HCT116 (cell line): Measurements from ENCODE around the gene HMG20A. TPM values are rescaled to one million over a fixed set of nuclear protein-coding genes. Genes with fewer than 3 reads are reported as not detected.

Experiments
- ATAC-seq: fragments of 200-7000 bp; cut with Tn5 transposase; 2 replicates; pipeline ENCODE4 v1.9.1; 2020; ENCODE audit warnings: mild to moderate bottlenecking, moderate library complexity
- BruUV-seq: library from RNA; stranded (reverse); fragments of 400-500 nt; replicated peaks from 2 replicates; lab custom pipeline; 2021; lab: Mats Ljungman, UMichigan
- CTCF ChIA-PET: fragments of 300-600 bp; sonication (Branson Sonifier 250); formaldehyde crosslinking; loops from one replicate; lab custom pipeline; 2021; ENCODE audit warnings: antibody characterized with exemption; lab: Charles Lee
- POLR2A ChIA-PET: fragments of 300-600, 350-600 bp; sonication (Branson Sonifier 250); formaldehyde crosslinking; loops from one replicate; lab custom pipeline; 2021; ENCODE audit warnings: antibody characterized with exemption; lab: Charles Lee
- RAD21 ChIA-PET, 2 experiments: fragments of 300-600 bp; sonication (Branson Sonifier 250); formaldehyde crosslinking; loops; one replicate each; lab custom pipeline; 2023; ENCODE audit warnings: low total read pairs in 2 of 2; ENCODE audit not compliant: uncharacterized antibody in 2 of 2, unreplicated experiment in 2 of 2, low non-redundant PET in 1 of 2; lab: Charles Lee
- DNase-seq: peaks from one replicate; pipeline ENCODE4 v3.0.0-alpha.2; 2010; ENCODE audit warnings: low read depth, low spot score
- H2AFZ ChIP-seq: fragments of 200-600 bp; shearing (Covaris generic), sonication (generic); 2 replicates; pipeline ENCODE4 v1.6.1; 2017; ENCODE audit warnings: low read depth, mixed run types, mixed read lengths, antibody characterized with exemption, low read length; ENCODE audit not compliant: poor library complexity, severe bottlenecking
- H3K27ac ChIP-seq: 2 replicates; pipeline ENCODE4 v1.5.1; 2012; ENCODE audit warnings: low read depth, low read length
- H3K27me3 ChIP-seq: fragments of 200-600 bp; sonication (generic); 2 replicates; pipeline ENCODE4 v1.6.1; 2016; ENCODE audit warnings: mixed run types, low read length, mixed read lengths; ENCODE audit not compliant: insufficient read depth
- H3K36me3 ChIP-seq, 2 experiments: fragments of 200-500 bp in 1 of 2; fragments of 200-600 bp in 1 of 2; sonication (Bioruptor generic) in 1 of 2; sonication (generic) in 1 of 2; 2 replicates each; pipeline versions ENCODE4 v1.5.1 to v1.6.1; 2014 to 2016; ENCODE audit warnings: low read length in 2 of 2, inconsistent platforms in 1 of 2, mixed read lengths in 1 of 2, mixed run types in 1 of 2; ENCODE audit not compliant: insufficient read depth in 2 of 2, control insufficient read depth in 1 of 2
- H3K4me1 ChIP-seq, 2 experiments: fragments of 200-600 bp in 1 of 2; sonication (generic) in 1 of 2; 2 replicates each; pipeline versions ENCODE4 v1.5.1 to v1.6.1; 2012 to 2017; ENCODE audit warnings: low read length in 2 of 2, inconsistent platforms in 1 of 2, mild to moderate bottlenecking in 1 of 2, mixed read lengths in 1 of 2, mixed run types in 1 of 2, moderate library complexity in 1 of 2; ENCODE audit not compliant: insufficient read depth in 2 of 2, control insufficient read depth in 1 of 2
- H3K4me2 ChIP-seq: fragments of 200-600 bp; sonication (generic); 2 replicates; pipeline ENCODE4 v1.6.1; 2017; ENCODE audit warnings: mixed run types, low read length, mixed read lengths
- H3K4me3 ChIP-seq, 2 experiments: fragments of 200-600 bp in 1 of 2; sonication (generic) in 1 of 2; replicated peaks in 1 of 2; 2 replicates each; pipeline ENCODE4 v1.5.1; 2011 to 2016; ENCODE audit warnings: low read length in 2 of 2, control low read depth in 1 of 2, low read depth in 1 of 2, mild to moderate bottlenecking in 1 of 2, mixed read lengths in 1 of 2, mixed run types in 1 of 2
- H3K79me2 ChIP-seq: fragments of 200-600 bp; sonication (generic); 2 replicates; pipeline ENCODE4 v1.6.1; 2017; ENCODE audit warnings: mild to moderate bottlenecking, mixed run types, low read length, moderate library complexity, mixed read lengths; ENCODE audit not compliant: insufficient read depth
- H3K9ac ChIP-seq: fragments of 200-600 bp; sonication (generic); 2 replicates; pipeline ENCODE4 v1.6.1; 2016; ENCODE audit warnings: low read length, mixed read lengths
- H3K9me2 ChIP-seq: fragments of 200-600 bp; sonication (generic), shearing (Covaris generic); 2 replicates; pipeline ENCODE4 v1.6.1; 2017; ENCODE audit warnings: mixed run types, mild to moderate bottlenecking, moderate library complexity; ENCODE audit not compliant: insufficient read depth
- H3K9me3 ChIP-seq, 2 experiments: fragments of 200-500 bp in 1 of 2; fragments of 200-600 bp in 1 of 2; sonication (Bioruptor generic) in 1 of 2; sonication (generic) in 1 of 2; 2 replicates each; pipeline ENCODE4 v1.6.1; 2014 to 2017; ENCODE audit warnings: low read length in 2 of 2, mixed read lengths in 2 of 2, inconsistent platforms in 1 of 2, low read depth in 1 of 2, mild to moderate bottlenecking in 1 of 2, mixed run types in 1 of 2, moderate library complexity in 1 of 2; ENCODE audit not compliant: control insufficient read depth in 1 of 2, insufficient read depth in 1 of 2
- H4K20me1 ChIP-seq: fragments of 200-600 bp; sonication (generic), shearing (Covaris generic); 2 replicates; pipeline ENCODE4 v1.6.1; 2017; ENCODE audit warnings: mixed run types, mild to moderate bottlenecking, moderate library complexity; ENCODE audit not compliant: insufficient read depth
- EGR1 ChIP-seq: IDR thresholded peaks from 2 replicates; pipeline ENCODE4 v1.6.1; 2012; ENCODE audit warnings: low read depth
- ELF1 ChIP-seq: IDR thresholded peaks from 2 replicates; pipeline ENCODE4 v1.6.1; 2012; ENCODE audit warnings: low read depth, borderline replicate concordance
- EZH2 ChIP-seq: fragments of 200-600 bp; sonication (generic); IDR thresholded peaks from 2 replicates; pipeline ENCODE4 v1.6.1; 2017; ENCODE audit warnings: antibody characterized with exemption, mixed run types
- POLR2A ChIP-seq: IDR thresholded peaks from 2 replicates; pipeline ENCODE4 v1.7.0; 2011; ENCODE audit warnings: borderline replicate concordance; ENCODE audit not compliant: insufficient read depth, insufficient read length; ENCODE audit errors: extremely low read depth
- SIN3A ChIP-seq: IDR thresholded peaks from 2 replicates; pipeline ENCODE4 v1.6.1; 2012; ENCODE audit warnings: low read depth
- ZNF274 ChIP-seq: fragments of 200-500 bp; sonication (Bioruptor generic); IDR thresholded peaks from 2 replicates; pipeline ENCODE4 v1.6.1; 2014; ENCODE audit warnings: mild to moderate bottlenecking, low read depth, low read length, inconsistent platforms
- intact Hi-C: fragments of 100-400 bp; cut with micrococcal nuclease; formaldehyde crosslinking; loops from 2 replicates; pipeline ENCODE4 v1.10.0; 2022
- total RNA-seq: library from RNA; stranded (reverse); gene quantifications from one replicate; pipeline ENCODE4 v1.2.1, GENCODE V29; 2021; ENCODE audit not compliant: unreplicated experiment
- TF ChIP-seq, protein P1 (sequence below): IDR thresholded peaks from 2 replicates; pipeline ENCODE4 v1.6.1; 2012; ENCODE audit warnings: low read depth

Gene HMG20A
- total RNA-seq, 1 experiment from 2014 or later, result 37.7 TPM

DNA sequence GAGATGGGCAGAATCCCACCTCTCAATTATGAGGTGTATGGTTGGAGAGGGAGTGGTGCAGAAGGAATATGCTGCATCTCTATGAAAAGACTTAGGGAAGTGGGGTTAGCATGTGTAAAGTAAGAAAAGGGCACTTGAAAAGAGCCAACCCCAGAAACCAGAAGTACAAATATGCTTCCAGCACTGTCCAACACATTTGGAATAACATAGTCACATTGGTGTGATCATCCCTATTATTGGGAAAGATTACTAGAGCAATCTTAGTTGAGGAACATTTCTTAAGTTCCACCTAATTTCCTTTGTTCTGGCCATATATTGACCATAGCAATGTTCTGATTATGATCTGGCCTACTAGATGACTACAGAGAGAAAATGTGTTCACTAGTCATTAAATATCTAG lies 34.3 kb downstream of the HMG20A start:
- H4K20me1 ChIP-seq, result no peaks in the 10 kb centered on the region
- ChIA-PET RAD21 (no interaction called here), POLR2A (no interaction called here), CTCF (no interaction called here)
- no peaks in the 10 kb centered on the region for H3K9me3 ChIP-seq
- no peaks in the 10 kb centered on the region for H3K79me2 ChIP-seq
- no peak for DNase-seq
- no peaks in the 10 kb centered on the region for H3K9me2 ChIP-seq
- no peak overlapping the region for H3K4me2 ChIP-seq
- H3K27ac ChIP-seq, result no peak overlapping the region
- H2AFZ ChIP-seq, result no peak overlapping the region
- TF ChIP-seq ZNF274, result no peak
- no peak for TF ChIP-seq EGR1
- no peak for TF ChIP-seq SIN3A
- no peak for TF ChIP-seq ELF1
- no peak for TF ChIP-seq EZH2
- no peak for TF ChIP-seq POLR2A
- TF ChIP-seq, protein P1, sequence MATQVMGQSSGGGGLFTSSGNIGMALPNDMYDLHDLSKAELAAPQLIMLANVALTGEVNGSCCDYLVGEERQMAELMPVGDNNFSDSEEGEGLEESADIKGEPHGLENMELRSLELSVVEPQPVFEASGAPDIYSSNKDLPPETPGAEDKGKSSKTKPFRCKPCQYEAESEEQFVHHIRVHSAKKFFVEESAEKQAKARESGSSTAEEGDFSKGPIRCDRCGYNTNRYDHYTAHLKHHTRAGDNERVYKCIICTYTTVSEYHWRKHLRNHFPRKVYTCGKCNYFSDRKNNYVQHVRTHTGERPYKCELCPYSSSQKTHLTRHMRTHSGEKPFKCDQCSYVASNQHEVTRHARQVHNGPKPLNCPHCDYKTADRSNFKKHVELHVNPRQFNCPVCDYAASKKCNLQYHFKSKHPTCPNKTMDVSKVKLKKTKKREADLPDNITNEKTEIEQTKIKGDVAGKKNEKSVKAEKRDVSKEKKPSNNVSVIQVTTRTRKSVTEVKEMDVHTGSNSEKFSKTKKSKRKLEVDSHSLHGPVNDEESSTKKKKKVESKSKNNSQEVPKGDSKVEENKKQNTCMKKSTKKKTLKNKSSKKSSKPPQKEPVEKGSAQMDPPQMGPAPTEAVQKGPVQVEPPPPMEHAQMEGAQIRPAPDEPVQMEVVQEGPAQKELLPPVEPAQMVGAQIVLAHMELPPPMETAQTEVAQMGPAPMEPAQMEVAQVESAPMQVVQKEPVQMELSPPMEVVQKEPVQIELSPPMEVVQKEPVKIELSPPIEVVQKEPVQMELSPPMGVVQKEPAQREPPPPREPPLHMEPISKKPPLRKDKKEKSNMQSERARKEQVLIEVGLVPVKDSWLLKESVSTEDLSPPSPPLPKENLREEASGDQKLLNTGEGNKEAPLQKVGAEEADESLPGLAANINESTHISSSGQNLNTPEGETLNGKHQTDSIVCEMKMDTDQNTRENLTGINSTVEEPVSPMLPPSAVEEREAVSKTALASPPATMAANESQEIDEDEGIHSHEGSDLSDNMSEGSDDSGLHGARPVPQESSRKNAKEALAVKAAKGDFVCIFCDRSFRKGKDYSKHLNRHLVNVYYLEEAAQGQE, result no peak
- H3K9ac ChIP-seq, result no peak overlapping the region
- H3K36me3 ChIP-seq, result peaks cover 0 to 4% of the 10 kb centered on the region in 2 experiments; a peak in 1 of 4 replicates
- no peak overlapping the region for H3K4me3 ChIP-seq
- H3K4me1 ChIP-seq, result no peaks in the 10 kb centered on the region; a peak in 1 of 4 replicates
- intact Hi-C loops, result no loop called here
- no peaks in the 10 kb centered on the region for H3K27me3 ChIP-seq
- BruUV-seq, result no TSS peak
- no peak for ATAC-seq
